NCI-H128 (cell line): ENCODE measurements around the gene SGK1.
"Not testable (repeated sequence)": the region's sequence is repeated elsewhere in the genome, so short reads cannot be mapped to it uniquely, and the experiment has no call there.

ENCODE experiments used
- DNase-seq: peaks from one replicate; lab custom pipeline; 2025; ENCODE audit not compliant: unreplicated experiment; lab: John Stamatoyannopoulos, UW

The SGK1 gene

DNA sequence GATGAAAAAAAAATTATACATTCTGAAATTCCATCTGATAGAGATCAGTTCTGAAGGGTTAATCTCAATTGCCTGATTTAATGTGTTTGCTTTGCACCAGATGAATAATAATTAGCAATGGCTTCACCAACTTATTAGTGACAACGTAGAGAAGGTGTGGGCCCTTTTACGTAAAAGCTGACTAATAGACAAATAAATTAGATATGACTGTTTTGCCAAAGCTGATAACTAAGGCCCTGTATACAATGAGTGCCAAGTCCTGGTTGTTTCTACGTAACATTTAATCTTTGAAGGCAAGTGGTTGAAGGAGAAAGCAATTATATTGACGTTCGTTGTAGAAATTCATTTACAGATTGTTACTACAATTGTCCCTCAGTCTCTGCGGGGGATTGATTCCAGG, 10.8 kb downstream of the SGK1 start:
- no peak for DNase-seq

DNA sequence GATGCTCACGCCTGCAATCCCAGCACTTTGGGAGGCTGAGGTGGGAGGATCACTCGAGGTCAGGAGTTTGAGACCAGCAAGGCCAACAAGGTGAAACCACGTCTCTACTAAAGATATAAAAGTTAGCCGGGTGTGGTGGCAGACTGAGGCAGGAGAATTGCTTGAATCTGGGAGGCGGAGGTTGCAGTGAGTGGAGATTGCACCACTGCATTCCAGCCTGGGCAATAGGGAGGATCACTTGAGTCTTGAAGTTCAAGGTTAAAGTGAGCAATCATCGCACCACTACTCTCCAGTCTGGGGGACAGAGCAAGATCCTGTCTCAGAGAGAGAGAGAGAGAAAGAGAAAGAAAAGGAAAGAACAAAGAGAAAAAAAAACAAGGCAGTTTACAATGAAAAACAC, 13.5 kb downstream of the SGK1 start:
- not testable (repeated sequence) for DNase-seq

DNA sequence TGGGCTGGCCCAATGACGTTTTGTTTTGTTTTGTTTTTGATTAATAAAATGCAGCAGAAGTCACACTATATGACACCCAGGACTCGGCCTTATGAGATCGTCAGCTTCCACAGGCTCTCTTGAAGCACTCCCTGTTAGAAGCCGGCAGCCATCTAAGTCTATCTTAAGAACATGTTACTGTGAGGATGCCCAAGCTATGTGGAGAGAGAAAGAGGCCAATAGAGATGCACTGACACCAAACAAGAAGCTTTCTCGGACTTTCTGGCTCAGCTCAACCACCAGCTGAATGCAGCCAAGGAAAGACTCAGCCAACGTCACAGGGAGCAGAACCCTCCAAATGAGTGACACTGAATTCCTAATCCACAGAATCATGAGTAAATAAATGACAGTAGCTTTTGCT, 14.0 kb downstream of the SGK1 start:
- DNase-seq = no peak

DNA sequence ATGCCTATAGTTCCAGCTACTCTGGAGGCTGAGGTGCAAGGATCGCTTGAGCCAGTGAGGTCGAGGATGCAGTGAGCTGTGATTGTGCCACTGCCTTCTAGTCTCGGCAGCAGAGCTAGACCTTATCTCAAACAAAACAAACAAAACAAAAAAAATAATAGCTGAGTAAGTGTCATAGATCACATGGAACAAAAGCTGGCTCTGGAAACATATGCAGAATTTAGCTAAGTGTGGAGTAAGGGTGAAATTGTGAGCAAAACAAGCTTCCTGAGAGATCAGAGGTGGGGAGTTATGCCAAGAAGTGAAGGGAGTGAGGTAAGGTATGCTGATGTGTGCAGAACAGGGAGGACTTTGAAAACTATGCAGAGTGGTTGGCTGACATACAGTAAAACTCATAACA, 18.7 kb downstream of the SGK1 start:
- no peak for DNase-seq

DNA sequence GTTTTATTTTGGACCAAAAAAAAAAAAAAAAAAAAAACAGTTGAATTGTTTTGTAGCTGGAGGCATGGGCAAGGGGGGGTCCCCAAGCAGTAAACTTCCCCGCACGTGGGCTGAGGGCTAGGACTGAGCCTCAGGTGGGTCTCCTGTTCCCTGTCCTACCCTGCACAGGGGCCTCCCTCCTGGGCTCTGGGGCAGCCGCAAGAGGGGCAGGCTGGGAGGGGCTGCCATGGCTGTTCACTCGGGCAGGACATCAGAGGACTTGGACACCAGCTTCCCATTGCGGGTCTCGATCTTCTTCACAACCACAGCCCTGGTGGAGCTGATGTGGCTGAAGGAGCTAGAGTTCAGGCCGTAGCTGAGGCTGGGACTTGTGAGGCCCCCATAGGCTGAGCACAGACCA, 21.1 kb downstream of the SGK1 start:
- no peak for DNase-seq

DNA sequence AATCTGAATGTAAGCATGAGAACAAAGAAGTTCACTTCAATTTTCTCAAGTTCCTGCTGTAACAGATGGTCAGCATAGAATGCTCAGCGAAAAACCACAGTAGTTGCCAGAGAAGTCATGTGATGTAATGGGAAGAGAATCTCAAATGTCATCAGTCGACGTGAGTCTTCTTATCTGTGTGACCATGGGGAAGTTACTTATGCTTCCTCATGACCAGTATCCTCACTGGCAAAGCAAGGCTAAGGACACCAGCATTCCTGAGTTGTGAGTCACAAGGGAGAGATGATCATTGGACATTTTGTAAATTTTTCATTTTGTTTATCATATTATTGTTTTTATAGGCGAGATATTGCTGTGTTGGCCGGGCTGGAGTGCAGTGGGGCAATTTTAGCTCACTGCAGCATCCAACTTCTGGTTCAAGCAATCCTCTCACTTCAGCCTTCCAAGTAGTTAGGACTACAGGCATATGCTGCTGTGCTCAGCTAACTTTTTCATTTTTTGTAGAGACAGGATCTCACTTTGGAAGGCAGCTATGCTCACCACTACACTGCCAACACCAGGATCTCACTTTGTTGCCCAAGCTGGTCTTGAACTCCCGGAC, 21.9 kb downstream of the SGK1 start:
- no peak for DNase-seq

DNA sequence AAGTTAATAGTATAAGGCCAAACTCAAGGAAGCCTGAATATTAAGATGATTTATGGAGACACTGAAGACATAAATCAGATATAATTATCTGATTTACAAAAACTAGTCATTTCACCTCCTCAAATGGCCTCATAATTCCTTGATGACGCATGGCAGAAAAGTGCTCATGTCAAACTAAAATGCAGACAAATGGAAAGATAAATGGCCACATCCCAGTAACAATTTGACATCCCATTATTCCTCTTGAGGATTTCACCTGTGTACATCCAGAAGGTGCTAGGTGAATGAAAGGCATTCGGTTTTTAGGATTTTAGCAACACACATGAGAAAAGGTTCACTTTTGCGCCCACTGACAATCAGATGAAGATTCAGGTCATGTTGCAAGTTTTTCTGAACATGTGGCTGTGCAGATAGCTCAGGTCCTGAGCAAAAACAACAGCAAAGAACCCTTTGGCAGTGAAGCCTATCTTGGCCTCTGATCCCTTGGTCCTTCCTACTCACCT, 24.2 kb downstream of the SGK1 start:
- DNase-seq = no peak

DNA sequence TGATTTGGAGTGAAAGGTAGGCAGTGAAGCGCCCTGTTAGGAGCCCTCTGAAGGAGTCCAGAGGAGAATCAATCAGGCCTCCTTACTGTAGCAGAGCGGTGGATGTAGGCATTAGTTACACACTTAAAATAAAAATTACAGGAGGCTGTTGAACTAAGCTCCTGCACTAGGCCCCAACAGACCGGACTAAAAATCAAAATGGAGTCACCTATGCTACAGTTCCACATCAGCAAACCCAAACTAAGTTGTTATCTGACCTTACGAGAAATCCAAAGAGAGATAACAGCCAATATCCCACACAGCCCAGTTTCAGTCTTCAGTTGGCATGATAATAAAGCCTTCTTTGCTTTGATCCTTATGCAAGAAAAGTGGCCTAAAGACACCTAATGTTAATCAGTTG, 26.8 kb downstream of the SGK1 start:
- DNase-seq = no peak

DNA sequence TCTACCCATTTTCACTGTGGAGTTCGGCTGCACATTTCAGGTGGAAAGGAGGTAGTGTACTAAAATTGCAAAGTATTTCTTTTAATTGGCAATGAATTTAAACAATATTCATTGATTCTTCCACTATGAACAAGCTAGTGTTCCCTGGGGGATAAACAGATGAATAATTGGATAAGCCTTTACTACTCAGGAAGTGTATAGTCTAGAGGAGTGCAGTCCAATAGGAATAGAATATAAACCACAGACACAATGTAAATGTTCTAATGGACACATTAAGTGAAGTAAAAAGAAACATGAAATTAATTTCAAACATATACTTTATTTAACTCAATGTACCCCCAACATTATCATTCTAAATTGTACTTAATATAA, 28.7 kb downstream of the SGK1 start:
- no peak for DNase-seq

DNA sequence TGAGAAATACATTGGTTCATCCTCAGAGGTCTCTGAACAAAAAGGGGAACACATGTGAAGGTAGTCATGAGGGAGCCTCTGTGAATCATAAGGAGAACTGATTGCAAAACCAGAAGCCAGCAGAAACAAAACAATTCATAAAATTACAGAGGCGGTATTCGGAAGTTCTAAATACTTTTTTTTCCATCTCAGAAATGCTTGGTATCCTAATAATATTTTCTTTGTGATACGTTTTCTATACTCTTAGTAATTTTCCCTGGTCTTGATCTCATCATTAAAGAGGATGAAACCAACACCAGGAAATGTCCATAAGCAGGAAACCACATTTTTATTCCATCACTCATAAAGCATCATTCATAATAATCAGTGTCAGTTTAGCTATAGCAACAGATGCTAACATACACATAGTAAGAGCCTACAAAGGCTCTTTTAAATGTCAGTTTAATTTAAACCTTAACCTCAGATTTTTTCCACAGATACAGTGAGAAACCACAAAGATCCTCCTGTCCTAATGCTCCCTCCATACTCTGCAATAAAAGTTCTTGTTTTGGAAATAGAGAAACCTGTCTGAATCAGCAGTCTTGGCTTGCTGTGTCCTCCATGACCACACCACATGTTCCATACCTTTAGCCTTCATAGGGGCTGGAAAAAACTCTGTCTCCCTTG, 29.2 kb downstream of the SGK1 start:
- DNase-seq = no peak

DNA sequence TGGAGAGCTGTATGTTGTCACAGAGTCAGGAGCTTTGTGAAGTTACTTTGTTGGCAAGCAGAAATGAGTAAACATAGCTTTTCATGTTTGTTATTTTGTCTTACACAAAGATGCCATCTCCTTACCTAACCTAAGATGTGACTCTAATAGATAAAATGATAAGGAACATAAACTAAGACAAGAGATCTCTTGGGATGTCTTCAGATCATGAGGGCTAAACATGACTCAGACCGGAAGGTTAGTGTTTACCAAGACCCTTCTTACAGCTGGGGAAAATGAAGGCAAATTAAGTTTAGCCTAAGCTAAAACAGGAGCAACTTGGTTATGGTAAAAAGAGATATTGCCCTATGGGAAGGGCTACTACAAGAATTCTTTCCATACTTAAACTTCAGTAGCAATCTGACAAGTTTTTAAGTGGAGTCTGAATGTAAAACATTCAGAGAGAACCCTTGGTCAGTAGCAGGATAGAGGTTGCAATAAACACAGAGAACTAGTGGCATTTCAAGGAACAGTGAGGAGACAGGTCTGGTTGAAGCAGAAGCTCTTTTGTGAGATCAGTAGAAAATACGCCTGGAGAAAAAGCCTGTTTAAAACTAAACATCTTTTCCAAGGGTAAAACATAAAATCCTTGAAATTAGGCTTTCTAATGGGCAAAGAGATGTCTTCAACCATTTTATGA, 29.9 kb downstream of the SGK1 start:
- no peak for DNase-seq

DNA sequence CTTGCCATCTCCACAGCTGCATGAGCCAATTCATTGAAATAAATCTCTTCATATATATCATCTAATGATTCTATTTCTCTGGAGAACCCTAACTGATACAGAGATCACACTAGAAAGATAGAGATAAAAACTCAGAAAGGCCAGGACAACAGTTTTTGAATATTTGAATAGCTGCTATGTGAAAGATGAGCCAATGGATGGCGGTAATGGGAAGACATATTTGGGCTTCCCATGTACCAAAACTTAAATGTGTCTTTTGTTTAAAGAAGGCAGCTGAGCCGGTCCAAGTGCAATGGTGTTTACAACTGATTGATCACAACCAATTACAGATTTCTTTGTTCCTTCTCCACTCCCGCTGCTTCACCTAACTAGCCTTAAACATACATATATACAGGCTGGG, 35.1 kb downstream of the SGK1 start:
- DNase-seq = no peak

DNA sequence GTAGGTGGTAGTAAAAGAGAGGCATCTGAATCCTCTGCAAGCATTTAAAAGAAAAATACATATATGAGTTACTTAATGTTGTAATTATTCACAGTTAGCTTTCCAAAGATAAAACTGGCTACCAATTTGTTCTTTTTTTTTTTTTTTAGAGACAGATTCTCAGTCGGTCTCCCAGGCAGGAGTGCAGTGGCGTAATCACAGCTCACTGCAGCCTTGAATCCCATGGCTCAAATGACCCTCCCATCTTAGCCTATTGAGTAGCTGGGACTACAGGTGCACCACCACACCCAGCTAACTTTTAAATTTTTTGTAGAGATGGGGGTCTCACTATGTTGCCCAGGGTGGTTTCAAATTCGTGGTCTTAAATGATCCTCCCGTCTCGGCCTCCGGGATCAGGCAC, 36.5 kb downstream of the SGK1 start:
- DNase-seq = no peak

DNA sequence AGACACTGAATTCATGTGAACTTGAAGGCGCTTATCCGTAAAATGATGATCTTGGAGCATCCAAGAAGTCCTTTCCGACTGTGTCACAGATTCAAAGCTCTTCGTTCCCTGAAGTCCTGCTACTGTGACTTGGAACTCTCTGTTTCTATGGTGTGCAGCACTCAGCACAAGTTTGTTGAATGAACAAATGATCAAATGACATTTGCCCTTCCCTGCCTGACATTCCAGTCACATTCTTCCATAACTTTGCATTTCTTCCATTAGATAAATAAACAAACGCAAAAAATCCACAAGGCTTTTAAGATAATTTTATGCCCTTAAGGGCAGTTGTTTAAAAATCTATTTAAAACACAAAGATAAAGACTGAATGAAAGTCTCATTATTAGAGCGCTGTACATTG, 39.9 kb downstream of the SGK1 start:
- DNase-seq = no peak

DNA sequence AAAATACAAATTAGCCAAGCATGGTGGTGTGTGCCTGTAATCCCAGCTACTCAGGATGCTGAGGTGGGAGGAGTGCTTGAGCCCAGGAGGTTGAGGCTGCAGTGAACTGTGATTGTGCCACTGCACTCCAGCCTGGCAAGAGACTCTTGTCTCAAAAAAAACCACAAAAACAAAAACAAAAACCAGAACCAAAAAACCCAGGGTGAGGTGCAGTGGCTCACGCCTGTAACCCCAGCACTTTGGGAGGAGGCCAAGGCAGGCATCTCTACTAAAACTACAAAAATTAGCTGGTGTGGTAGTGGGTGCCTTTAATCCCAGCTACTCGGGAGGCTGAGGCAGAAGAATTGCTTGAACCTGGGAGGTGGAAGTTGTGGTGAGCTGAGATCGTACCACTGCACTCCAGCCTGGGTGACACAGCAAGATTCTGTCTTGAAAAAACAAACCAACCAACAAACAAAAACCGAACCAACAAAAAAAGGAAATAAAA, 41.0 kb downstream of the SGK1 start:
- DNase-seq = not testable (repeated sequence)

DNA sequence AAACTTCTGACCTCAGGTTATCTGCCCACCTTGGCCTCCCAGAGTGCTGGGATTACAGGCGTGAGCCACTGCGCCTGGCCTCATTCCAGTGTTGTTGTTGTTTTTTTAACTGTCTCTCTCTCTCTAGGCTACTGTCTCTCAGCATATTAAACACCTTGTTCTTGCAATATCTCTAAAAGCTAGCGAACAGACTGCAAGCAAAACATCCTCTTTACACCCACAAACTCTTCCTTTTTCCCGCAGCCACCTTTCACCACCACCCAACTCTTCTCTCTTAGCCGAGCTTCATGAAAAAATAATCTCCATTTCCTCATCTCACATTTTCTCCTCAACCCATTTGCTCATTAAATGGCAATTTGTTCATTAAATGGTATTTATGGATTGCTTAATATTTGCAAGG, 45.5 kb downstream of the SGK1 start:
- no peak for DNase-seq

DNA sequence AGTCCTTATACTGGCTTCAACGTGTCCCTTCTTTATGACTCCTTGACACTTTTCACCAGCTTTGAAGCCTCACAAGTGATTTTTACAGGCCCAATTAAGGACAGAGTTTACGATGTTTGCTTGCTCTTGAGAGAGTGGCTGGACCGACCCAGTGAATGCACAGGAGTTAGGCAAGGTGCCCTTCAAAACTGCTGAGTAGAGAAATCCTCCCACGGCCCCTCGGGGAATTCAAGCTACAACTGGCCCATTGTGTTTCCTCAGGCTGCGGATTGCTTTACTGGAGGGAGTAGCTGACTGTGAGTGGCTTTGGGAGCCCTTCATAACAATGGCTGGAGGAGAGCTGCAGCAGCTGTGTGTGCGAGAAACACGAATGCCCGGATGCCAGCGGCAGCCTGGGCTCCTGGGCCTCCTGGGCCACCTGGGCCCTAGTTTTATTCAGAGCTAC, 50.0 kb downstream of the SGK1 start:
- DNase-seq = peak; percentile 23

DNA sequence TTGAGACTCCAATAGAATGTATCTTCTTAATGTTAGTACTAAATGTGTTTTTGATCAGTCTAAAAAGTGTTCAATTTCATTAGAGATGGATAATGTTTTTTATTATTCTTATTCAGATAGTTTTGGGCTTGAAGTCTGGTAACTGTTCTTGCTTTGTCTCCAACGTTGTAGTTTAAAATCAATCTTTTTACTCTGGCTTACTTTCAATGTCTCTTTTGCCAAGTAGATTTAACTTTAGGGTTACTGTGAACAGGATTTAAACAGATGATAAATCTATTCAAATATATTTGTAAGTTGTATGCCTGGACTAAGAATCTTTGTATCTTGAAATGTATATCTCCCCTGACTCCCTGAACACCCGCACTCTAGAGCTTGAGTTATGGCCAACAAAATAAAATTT, 51.1 kb downstream of the SGK1 start:
- DNase-seq = no peak

DNA sequence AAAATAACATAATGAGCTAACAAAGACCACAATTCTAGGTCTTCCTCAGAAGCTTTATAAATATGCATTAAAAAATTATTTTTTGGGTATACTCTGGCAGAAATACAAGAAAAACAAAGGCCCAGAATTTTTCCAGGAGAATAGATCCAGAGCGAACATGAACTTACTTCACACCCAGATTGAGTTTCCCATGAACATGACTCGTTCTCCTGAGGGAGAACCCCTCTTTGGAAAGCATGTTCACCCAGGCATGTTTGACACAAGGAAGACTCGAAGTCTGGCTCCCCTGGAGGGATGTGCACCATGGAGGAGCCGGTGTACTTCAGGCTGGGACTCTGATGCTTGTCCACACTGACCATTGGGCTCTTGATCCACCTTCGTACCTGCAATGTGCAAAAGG, 56.1 kb downstream of the SGK1 start:
- no peak for DNase-seq

DNA sequence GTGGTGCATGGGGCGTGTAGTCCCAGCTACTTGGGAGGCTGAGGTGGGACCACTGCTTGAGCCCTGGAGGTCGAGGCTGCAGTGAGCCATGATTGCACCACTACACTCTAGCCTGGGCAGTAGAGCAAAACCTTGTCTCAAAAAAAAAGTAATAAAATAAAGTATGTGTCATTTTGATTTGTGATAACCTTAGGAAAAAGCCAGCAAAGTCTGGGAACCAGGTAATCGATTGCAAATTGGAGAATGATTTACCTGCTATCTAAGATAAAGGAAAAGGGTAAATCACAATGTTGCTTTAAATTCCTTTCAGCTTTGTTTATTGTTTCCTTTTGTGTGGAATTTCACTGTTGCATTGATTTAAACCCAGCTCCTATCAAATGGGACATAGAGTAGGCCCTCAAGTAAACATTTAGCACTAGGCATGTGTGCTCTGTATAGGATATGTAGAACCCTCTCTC, 59.0 kb downstream of the SGK1 start:
- DNase-seq = no peak

DNA sequence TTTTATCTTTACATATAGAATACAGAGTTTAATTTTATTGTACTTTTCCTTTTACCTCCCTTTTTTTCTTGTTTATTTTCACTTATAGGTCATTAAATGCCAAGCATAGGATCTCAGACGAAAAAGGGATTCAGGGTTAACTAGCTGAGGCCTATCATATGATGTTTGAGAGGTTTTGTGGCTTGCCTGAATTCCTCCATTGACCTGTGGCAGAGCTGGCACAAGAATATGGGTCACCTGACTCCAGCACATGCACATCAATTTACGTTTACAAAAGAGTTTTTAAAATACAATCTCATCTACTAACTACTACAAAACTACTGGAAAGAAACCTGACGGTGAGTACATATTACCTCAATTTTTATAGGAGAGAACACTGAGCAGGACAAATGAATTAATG, 60.4 kb downstream of the SGK1 start:
- no peak for DNase-seq

DNA sequence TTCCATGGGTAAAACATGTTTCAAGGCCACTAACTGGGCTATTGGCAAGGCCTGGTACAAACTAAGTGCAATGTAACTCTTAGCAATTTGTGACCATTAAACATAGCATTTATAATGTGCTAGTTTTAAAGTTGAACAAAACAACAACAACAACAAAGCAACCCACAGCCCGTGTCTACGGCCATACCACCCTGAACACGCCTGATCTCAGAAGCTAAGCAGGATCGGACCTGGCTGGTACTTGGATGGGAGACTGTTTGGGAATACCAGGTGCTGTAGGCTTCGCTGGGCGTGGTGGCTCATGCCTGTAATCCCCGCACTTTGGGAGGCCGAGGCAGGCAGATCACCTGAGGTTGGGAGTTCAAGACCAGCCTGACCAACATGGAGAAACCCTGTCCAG, 61.0 kb downstream of the SGK1 start:
- DNase-seq = no peak
